GM12878 (cell line): ENCODE results near the gene RUNX3. TPM values are rescaled to one million over a fixed set of nuclear protein-coding genes. Genes with fewer than 3 reads are reported as not detected.

Source experiments
- ATAC-seq: fragments of 200-7000 bp; cut with Tn5 transposase; 3 replicates; pipeline ENCODE4 v1.9.1; 2020; ENCODE audit warnings: mild to moderate bottlenecking, moderate library complexity
- BruUV-seq: library from RNA; stranded (reverse); fragments of 400-500 nt; replicated peaks from 2 replicates; lab custom pipeline; 2021; lab: Mats Ljungman, UMichigan
- CTCF ChIA-PET: fragments of 300-600 bp; sonication (Branson Sonifier 250); formaldehyde crosslinking; extraction: SDS; loops from one replicate; lab custom pipeline; 2021; ENCODE audit warnings: inconsistent platforms; lab: Yijun Ruan, JAX
- POLR2A ChIA-PET: fragments of 350-600 bp; formaldehyde crosslinking; extraction: SDS; loops from one replicate; lab custom pipeline; 2021; ENCODE audit warnings: inconsistent platforms; lab: Charles Lee
- RAD21 ChIA-PET: fragments of 300-600 bp; sonication (Branson Sonifier 250); formaldehyde crosslinking; loops from one replicate; lab custom pipeline; 2023; ENCODE audit warnings: antibody characterized with exemption; ENCODE audit not compliant: unreplicated experiment; lab: Charles Lee
- SMC1A ChIA-PET: fragments of 300-600 bp; sonication (Branson Sonifier 250); formaldehyde crosslinking; loops from one replicate; lab custom pipeline; 2023; ENCODE audit not compliant: unreplicated experiment, uncharacterized antibody; lab: Charles Lee
- DNase-seq: peaks from one replicate; pipeline ENCODE4 v3.0.0-alpha.2; 2011; ENCODE audit warnings: low read depth, low spot score
- FAIRE-seq: peaks from 3 replicates; lab custom pipeline; 2011; peaks lifted over from hg19 to GRCh38; lab: Jason Lieb, UNC
- H2AFZ ChIP-seq: 2 replicates; pipeline ENCODE4 v1.6.0; 2011; ENCODE audit warnings: low read depth, low read length, control low read depth; ENCODE audit not compliant: control insufficient read depth
- H3K27ac ChIP-seq: 2 replicates; pipeline ENCODE4 v1.5.1; 2011; ENCODE audit warnings: control low read depth; ENCODE audit not compliant: control insufficient read depth, insufficient read depth
- H3K27me3 ChIP-seq, 2 experiments: replicated peaks in 1 of 2; 2 replicates each; pipeline versions ENCODE4 v1.6.0 to v1.6.1; 2011; ENCODE audit warnings: low read length in 1 of 2; ENCODE audit not compliant: control insufficient read depth in 2 of 2, insufficient read depth in 2 of 2
- H3K36me3 ChIP-seq, 2 experiments: 2 replicates each; pipeline ENCODE4 v1.5.1; 2011; ENCODE audit warnings: low read length in 1 of 2; ENCODE audit not compliant: control insufficient read depth in 2 of 2, insufficient read depth in 2 of 2
- H3K4me1 ChIP-seq: 2 replicates; pipeline ENCODE4 v1.6.1; 2011; ENCODE audit warnings: mild to moderate bottlenecking, low read length, moderate library complexity, mixed read lengths; ENCODE audit not compliant: control insufficient read depth, insufficient read depth
- H3K4me2 ChIP-seq: 2 replicates; pipeline ENCODE4 v1.6.0; 2011; ENCODE audit warnings: control low read depth; ENCODE audit not compliant: control insufficient read depth, insufficient read depth
- H3K4me3 ChIP-seq: fragments of 200-600 bp; sonication (generic); 2 replicates; pipeline ENCODE4 v1.5.1; 2016
- H3K79me2 ChIP-seq: 2 replicates; pipeline ENCODE4 v1.6.0; 2011; ENCODE audit warnings: low read length; ENCODE audit not compliant: control insufficient read depth, insufficient read depth
- H3K9ac ChIP-seq: 2 replicates; pipeline ENCODE4 v1.8.0; 2011; ENCODE audit warnings: low read length, control low read depth, mixed read lengths; ENCODE audit not compliant: control insufficient read depth, insufficient read depth
- H3K9me3 ChIP-seq: replicated peaks from 3 replicates; pipeline ENCODE4 v1.5.1; 2011; ENCODE audit warnings: mild to moderate bottlenecking, low read length; ENCODE audit not compliant: control insufficient read depth, insufficient read depth
- H4K20me1 ChIP-seq: 2 replicates; pipeline ENCODE4 v1.6.0; 2011; ENCODE audit not compliant: control insufficient read depth, insufficient read depth
- ATF3 ChIP-seq: IDR thresholded peaks from 2 replicates; pipeline ENCODE4 v1.6.1; 2011; ENCODE audit warnings: low read depth, mild to moderate bottlenecking, low read length, moderate library complexity, borderline replicate concordance; ENCODE audit errors: extremely low read depth
- BMI1 ChIP-seq: fragments of 450-650 bp; IDR thresholded peaks from 2 replicates; pipeline ENCODE4 v1.6.1; 2016; ENCODE audit warnings: mild to moderate bottlenecking, moderate library complexity, borderline replicate concordance
- BRCA1 ChIP-seq: IDR thresholded peaks from 2 replicates; pipeline ENCODE4 v1.6.1; 2011; ENCODE audit warnings: low read depth, low read length, improper control_type of control experiment
- E2F4 ChIP-seq: IDR thresholded peaks from 2 replicates; pipeline ENCODE4 v1.6.1; 2012; ENCODE audit warnings: low read depth, low read length, improper control_type of control experiment
- FOS ChIP-seq: IDR thresholded peaks from 3 replicates; pipeline ENCODE4 v1.6.1; 2011; ENCODE audit warnings: borderline replicate concordance; ENCODE audit not compliant: insufficient read length; ENCODE audit errors: extremely low read depth
- HDAC2 ChIP-seq: fragments of 200-600 bp; sonication (generic); IDR thresholded peaks from 2 replicates; pipeline ENCODE4 v1.6.1; 2017
- PAX5 ChIP-seq: IDR thresholded peaks from 2 replicates; pipeline ENCODE4 v1.6.1; 2011; ENCODE audit warnings: low read depth, low read length, borderline replicate concordance
- RCOR1 ChIP-seq: conservative IDR thresholded peaks from 2 replicates; pipeline ENCODE4 v1.6.1; 2012; ENCODE audit warnings: low read depth, low read length, improper control_type of control experiment
- STAT3 ChIP-seq: IDR thresholded peaks from 2 replicates; pipeline ENCODE4 v1.6.1; 2011; ENCODE audit warnings: low read depth, low read length, improper control_type of control experiment
- SUZ12 ChIP-seq: fragments of 200-600 bp; sonication (generic); IDR thresholded peaks from one replicate; pipeline ENCODE4 v1.6.1; 2018; ENCODE audit warnings: antibody characterized with exemption, mild to moderate bottlenecking; ENCODE audit not compliant: unreplicated experiment
- TBL1XR1 ChIP-seq: IDR thresholded peaks from 2 replicates; pipeline ENCODE4 v1.6.1; 2012; ENCODE audit warnings: low read depth, low read length, improper control_type of control experiment
- TCF3 ChIP-seq: IDR thresholded peaks from 2 replicates; pipeline ENCODE4 v1.6.1; 2012; ENCODE audit warnings: low read depth, mild to moderate bottlenecking, low read length, borderline replicate concordance; ENCODE audit not compliant: insufficient read depth
- WGBS: methylation state at CpG from one replicate; pipeline ENCODE4 v1.1.6; 2016; ENCODE audit warnings: low lambda C conversion rate; ENCODE audit not compliant: insufficient replicate concordance, insufficient coverage; ENCODE audit errors: missing lambda C conversion rate; 5-methylcytosine and 5-hydroxymethylcytosine counted together
- in situ Hi-C: fragments of 300-500 bp; cut with MboI; formaldehyde crosslinking; loops from 9 replicates; pipeline ENCODE4 v1.14.3; 2018; ENCODE audit warnings: mixed read lengths
- intact Hi-C: fragments of 100-400 bp; cut with micrococcal nuclease; formaldehyde crosslinking; loops from one replicate; pipeline ENCODE4 v1.14.2; 2022; ENCODE audit not compliant: unreplicated experiment
- polyA plus RNA-seq, 11 experiments: library from polyadenylated mRNA; depleted of rRNA in 4 of 11; unstranded in 6 of 11; stranded (reverse) in 5 of 11; fragments of >200 nt; fragmentation: Nextera tagmentation in 4 of 11; fragmentation: Illumina TruSeq in 1 of 11; extraction: Ambion mirVana in 4 of 11; extraction: Trizol in 1 of 11; gene quantifications; 1 replicate in 1 of 11; 2 replicates in 10 of 11; pipeline versions ENCODE4 v1.2.1 to v1.2.3, GENCODE V29; 2011 to 2016; ENCODE audit warnings: inconsistent platforms in 2 of 11, missing spikeins in 2 of 11, low read depth in 1 of 11
- total RNA-seq, 4 experiments: library from RNA; depleted of rRNA in 3 of 4; stranded (reverse); fragments of >200 nt in 3 of 4; fragmentation: Illumina TruSeq in 1 of 4; extraction: Trizol in 1 of 4; gene quantifications; 2 replicates each; pipeline versions ENCODE4 v1.2.1 to v1.2.3, GENCODE V29; 2013 to 2021
- TF ChIP-seq, protein P1 (sequence below): fragments of 450-650 bp; IDR thresholded peaks from 2 replicates; pipeline ENCODE4 v1.6.1; 2018; ENCODE audit warnings: borderline replicate concordance, mild to moderate bottlenecking; ENCODE audit not compliant: partially characterized antibody

The RUNX3 gene
- total and polyA plus RNA-seq, 10 of the 15 experiments (the other 5 are each of a cell fraction or from before 2014, with no cell fraction given): 19.0 to 151 (median 31.4) TPM

GRCh38 chr1:24881034-24881433, 49.0 kb downstream of the RUNX3 start:
- intact Hi-C loops: no loop called here
- SMC1A ChIA-PET: interaction anchor here (1.2 to 2.1 kb wide), 4 partner anchors 9 to 193 kb away, joined by 3 to 4 read pairs (median 4); no protein-coding TSS in a partner anchor

More at GRCh38 chr1:24881034-24881433, 49.0 kb downstream of the RUNX3 start:
- Histone ChIP-seq H3K4me3 (no peak overlapping the region), H3K79me2 (no peaks in the 10 kb centered on the region), H4K20me1 (no peaks in the 10 kb centered on the region), H3K4me2 (no peak overlapping the region), H3K9ac (no peak overlapping the region), H3K27me3 (peaks cover 0 to 2% of the 10 kb centered on the region in 2 experiments; a peak in 3 of 4 replicates), H3K27ac (no peak overlapping the region), H2AFZ (no peak overlapping the region), H3K9me3 (peaks cover 2% of the 10 kb centered on the region), H3K4me1 (no peaks in the 10 kb centered on the region), H3K36me3 (no peaks in the 10 kb centered on the region)
- 13% methylated on average over 1 of the region's 1 CpG for WGBS
- no peak for TF ChIP-seq ATF3
- no peak for TF ChIP-seq PAX5
- no peak for TF ChIP-seq RCOR1
- TF ChIP-seq BMI1: no peak
- no peak for TF ChIP-seq TBL1XR1
- no peak for TF ChIP-seq FOS
- TF ChIP-seq STAT3: no peak
- no peak for TF ChIP-seq BRCA1
- no peak for TF ChIP-seq HDAC2
- TF ChIP-seq TCF3: no peak
- TF ChIP-seq E2F4: no peak
- no peak for TF ChIP-seq SUZ12
- TF ChIP-seq, protein P1, sequence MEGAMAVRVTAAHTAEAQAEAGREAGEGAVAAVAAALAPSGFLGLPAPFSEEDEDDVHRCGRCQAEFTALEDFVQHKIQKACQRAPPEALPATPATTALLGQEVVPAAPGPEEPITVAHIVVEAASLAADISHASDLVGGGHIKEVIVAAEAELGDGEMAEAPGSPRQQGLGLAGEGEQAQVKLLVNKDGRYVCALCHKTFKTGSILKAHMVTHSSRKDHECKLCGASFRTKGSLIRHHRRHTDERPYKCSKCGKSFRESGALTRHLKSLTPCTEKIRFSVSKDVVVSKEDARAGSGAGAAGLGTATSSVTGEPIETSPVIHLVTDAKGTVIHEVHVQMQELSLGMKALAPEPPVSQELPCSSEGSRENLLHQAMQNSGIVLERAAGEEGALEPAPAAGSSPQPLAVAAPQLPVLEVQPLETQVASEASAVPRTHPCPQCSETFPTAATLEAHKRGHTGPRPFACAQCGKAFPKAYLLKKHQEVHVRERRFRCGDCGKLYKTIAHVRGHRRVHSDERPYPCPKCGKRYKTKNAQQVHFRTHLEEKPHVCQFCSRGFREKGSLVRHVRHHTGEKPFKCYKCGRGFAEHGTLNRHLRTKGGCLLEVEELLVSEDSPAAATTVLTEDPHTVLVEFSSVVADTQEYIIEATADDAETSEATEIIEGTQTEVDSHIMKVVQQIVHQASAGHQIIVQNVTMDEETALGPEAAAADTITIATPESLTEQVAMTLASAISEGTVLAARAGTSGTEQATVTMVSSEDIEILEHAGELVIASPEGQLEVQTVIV: no peak
- no peak for DNase-seq
- no TSS peak for BruUV-seq
- CTCF ChIA-PET: interaction anchor here (1.0 to 1.4 kb wide), 5 partner anchors 10 to 731 kb away, joined by 3 to 4 read pairs (median 3); no protein-coding TSS in a partner anchor
- no peak for ATAC-seq
- in situ Hi-C loops: no loop called here
- RAD21 ChIA-PET: interaction anchor here (1.9 kb wide), 1 partner anchor 17 kb away, joined by 4 read pairs; no protein-coding TSS in a partner anchor
- POLR2A ChIA-PET: interaction anchor here (0.6 kb wide), 1 partner anchor 205 kb away, joined by 3 read pairs; no protein-coding TSS in a partner anchor
- no peak for FAIRE-seq
